Esophagus muscularis mucosa (tissue), 3 donors: Measurements from ENCODE around the gene HNF1B.

Source experiments
- CTCF ChIP-seq, 3 experiments: fragments of 200-600 bp in 2 of 3; fragments of 450-650 bp in 1 of 3; sonication (generic) in 2 of 3; IDR thresholded peaks; one replicate each; pipeline ENCODE4 v1.5.1; 2017 to 2019; ENCODE audit warnings: antibody characterized with exemption in 3 of 3, mild to moderate bottlenecking in 2 of 3, moderate library complexity in 1 of 3
- POLR2A ChIP-seq: fragments of 450-650 bp; IDR thresholded peaks from one replicate; pipeline ENCODE4 v1.6.1; 2017; ENCODE audit warnings: antibody characterized with exemption, moderate library complexity, mild to moderate bottlenecking, low read depth
- POLR2AphosphoS5 ChIP-seq, 2 donors: sonication (generic); formaldehyde crosslinking; IDR thresholded peaks; one replicate each; pipeline ENCODE4 v1.6.1; 2017; ENCODE audit warnings: antibody characterized with exemption in 2 of 2

- no peak for TF ChIP-seq POLR2AphosphoS5 (IDR thresholded peaks at IDR 0.05)
- no peak for TF ChIP-seq CTCF (IDR thresholded peaks at IDR 0.05)
- TF ChIP-seq POLR2A: no peak
Measured at GRCh38 chr17:37693328-37693727, 51.5 kb downstream of the HNF1B start.
